Astrocyte of the cerebellum (primary cell): ENCODE results near the gene ATP6V1C2.

Source experiments
- DNase-seq: peaks from one replicate; pipeline ENCODE4 v3.0.0-alpha.2; 2011; ENCODE audit warnings: low read depth
- H3K4me3 ChIP-seq: 2 replicates; pipeline ENCODE4 v1.5.1; 2011; ENCODE audit warnings: mild to moderate bottlenecking, low read depth, low read length, moderate library complexity
- in situ Hi-C: cut with HindIII; loops from 2 replicates; pipeline ENCODE4 v1.10.0; 2017; ENCODE audit warnings: low sequenced_read_pairs
- TF ChIP-seq, protein P1 (sequence below): IDR thresholded peaks from 2 replicates; pipeline ENCODE4 v1.5.1; 2012; ENCODE audit warnings: low read length, low read depth, moderate library complexity, mild to moderate bottlenecking; ENCODE audit errors: missing control alignments

ATP6V1C2 gene

DNA sequence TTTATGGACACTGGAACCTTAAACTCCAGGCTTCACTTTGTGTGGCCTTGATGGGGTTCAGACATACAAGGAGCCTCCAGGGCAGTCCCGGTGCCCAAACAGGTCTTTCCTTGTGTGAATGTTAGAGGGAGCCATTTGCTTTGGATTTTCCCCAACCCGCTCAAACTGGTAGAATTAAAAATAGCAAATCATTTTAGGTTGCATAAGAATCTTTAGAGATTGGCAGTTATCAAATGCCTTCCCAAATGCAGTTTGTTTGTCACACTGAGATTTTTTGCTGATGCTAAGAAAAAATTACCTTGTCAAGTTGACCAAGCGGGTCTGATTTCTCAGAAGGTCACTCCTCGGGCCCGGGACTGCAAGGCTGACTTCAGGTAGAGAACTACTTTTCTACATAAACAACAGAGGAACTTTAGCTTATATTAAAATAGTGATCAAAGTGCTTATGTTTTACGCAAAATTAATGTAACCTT is 36.4 kb downstream of the ATP6V1C2 start:
- no peak for DNase-seq
- H3K4me3 ChIP-seq, result no peak overlapping the region
- in situ Hi-C loops, result no loop called here
- TF ChIP-seq, protein P1, sequence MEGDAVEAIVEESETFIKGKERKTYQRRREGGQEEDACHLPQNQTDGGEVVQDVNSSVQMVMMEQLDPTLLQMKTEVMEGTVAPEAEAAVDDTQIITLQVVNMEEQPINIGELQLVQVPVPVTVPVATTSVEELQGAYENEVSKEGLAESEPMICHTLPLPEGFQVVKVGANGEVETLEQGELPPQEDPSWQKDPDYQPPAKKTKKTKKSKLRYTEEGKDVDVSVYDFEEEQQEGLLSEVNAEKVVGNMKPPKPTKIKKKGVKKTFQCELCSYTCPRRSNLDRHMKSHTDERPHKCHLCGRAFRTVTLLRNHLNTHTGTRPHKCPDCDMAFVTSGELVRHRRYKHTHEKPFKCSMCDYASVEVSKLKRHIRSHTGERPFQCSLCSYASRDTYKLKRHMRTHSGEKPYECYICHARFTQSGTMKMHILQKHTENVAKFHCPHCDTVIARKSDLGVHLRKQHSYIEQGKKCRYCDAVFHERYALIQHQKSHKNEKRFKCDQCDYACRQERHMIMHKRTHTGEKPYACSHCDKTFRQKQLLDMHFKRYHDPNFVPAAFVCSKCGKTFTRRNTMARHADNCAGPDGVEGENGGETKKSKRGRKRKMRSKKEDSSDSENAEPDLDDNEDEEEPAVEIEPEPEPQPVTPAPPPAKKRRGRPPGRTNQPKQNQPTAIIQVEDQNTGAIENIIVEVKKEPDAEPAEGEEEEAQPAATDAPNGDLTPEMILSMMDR, result no peak

GRCh38 chr2:10759151-10759714 is 37.8 kb downstream of the ATP6V1C2 start:
- no peak for DNase-seq
- in situ Hi-C loops, result no loop called here
- TF ChIP-seq, protein P1, result no peak
- H3K4me3 ChIP-seq, result no peak overlapping the region

DNA sequence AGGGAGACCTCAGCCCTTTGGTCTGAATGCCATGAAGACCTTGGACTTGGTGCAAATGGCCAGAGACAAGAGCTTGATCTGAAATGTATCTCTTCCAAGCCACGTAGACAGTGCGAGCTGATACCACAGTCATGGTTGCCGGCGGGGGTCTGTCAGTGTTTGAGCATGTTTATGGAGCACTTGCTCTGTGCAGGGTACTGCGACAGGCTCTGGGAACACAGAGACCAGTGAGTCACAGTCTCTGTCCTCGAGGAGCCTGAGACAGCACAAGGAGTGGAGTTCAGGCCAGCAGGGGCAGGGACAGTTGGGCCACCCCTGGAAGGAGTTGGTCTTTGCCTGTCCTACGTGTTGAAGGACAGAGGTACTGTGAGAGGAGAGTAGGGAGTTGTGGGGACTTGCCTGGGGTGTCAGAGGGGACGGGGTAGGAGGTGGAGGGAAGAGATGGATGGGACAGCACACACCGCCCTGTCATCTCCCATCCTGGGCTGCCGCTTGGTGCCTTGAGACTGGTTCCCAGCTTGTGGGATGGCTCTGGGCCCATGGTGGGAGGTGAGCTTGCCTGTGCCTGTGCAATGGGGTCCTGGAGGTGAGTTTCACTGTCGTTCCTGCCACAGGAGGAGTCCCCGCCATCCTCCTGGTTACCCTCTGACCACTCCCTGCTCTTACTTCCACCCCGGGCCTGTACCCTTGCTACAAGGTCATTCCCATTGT is 39.5 kb downstream of the ATP6V1C2 start:
- no peak for DNase-seq
- in situ Hi-C loops, result no loop called here
- TF ChIP-seq, protein P1, result no peak
- H3K4me3 ChIP-seq, result no peak overlapping the region

GRCh38 chr2:10761591-10761990 is 40.2 kb downstream of the ATP6V1C2 start:
- H3K4me3 ChIP-seq, result no peak overlapping the region
- no peak for DNase-seq
- TF ChIP-seq, protein P1, result no peak
- in situ Hi-C loops, result no loop called here

DNA sequence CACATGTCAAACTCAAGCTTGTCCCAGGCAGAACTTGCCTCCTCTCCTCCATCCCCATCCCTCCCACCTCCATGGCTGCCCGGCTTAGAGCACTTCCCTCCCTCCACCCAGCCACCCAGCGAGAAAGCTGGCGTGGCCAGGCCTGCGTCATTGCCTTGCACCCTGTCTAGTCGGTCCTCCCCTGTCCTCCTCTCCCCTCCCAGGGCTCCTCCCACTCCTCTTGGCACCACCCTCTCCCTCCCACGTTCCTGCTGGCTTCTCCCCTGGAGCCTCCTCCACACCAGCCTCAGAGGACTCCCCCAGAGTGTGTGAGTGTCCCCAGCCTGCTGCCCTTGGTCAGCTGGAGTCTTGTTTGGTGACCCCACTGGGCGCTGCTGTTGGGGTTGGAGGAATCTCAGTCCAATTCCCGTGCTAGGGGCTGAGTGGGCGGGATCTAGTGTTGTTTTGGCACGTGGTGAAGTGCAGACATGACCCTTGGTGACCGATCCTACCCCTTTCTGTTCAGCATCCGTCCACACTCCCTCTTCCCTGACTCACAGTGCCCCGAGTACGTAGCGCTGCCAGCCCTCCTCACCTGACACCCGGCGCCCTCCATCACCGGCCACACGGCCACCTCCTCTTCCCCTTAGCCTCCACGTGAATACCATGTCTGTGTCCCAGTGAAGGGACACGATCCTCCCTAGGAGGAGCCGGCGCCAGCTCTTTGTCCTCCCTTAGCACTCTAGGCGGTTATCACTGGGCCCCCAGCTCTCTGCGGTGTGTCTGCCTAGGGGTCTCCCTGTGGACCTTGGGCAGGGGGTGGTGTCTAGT is 41.4 kb downstream of the ATP6V1C2 start:
- in situ Hi-C loops, result no loop called here
- no peak overlapping the region for H3K4me3 ChIP-seq
- TF ChIP-seq, protein P1, result no peak
- no peak for DNase-seq

GRCh38 chr2:10763461-10763800 is 42.0 kb downstream of the ATP6V1C2 start:
- no peak overlapping the region for H3K4me3 ChIP-seq
- DNase-seq, result no peak
- TF ChIP-seq, protein P1, result no peak
- in situ Hi-C loops, result no loop called here
